ENCODE data around the gene NPC1L1.
A peak's percentile ranks its signal among the peaks of the same experiment; 100 is the strongest.

The NPC1L1 gene

GRCh38 chr7:44498230-44498954 lies 42.7 kb downstream of the NPC1L1 start:
- no peak for DNase-seq (ENCODE audit: extremely low spot score)
- no peak for TF ChIP-seq CTCF (IDR thresholded peaks at IDR 0.05; ENCODE audit: control extremely low read depth, extremely low read depth, low read depth, missing control alignments)
- ChIA-PET POLR2A (no interaction called here), CTCF (interaction anchor here (2.0 kb wide), 1 partner anchor 36 kb away, joined by 4 read pairs; no protein-coding TSS in a partner anchor)

DNA sequence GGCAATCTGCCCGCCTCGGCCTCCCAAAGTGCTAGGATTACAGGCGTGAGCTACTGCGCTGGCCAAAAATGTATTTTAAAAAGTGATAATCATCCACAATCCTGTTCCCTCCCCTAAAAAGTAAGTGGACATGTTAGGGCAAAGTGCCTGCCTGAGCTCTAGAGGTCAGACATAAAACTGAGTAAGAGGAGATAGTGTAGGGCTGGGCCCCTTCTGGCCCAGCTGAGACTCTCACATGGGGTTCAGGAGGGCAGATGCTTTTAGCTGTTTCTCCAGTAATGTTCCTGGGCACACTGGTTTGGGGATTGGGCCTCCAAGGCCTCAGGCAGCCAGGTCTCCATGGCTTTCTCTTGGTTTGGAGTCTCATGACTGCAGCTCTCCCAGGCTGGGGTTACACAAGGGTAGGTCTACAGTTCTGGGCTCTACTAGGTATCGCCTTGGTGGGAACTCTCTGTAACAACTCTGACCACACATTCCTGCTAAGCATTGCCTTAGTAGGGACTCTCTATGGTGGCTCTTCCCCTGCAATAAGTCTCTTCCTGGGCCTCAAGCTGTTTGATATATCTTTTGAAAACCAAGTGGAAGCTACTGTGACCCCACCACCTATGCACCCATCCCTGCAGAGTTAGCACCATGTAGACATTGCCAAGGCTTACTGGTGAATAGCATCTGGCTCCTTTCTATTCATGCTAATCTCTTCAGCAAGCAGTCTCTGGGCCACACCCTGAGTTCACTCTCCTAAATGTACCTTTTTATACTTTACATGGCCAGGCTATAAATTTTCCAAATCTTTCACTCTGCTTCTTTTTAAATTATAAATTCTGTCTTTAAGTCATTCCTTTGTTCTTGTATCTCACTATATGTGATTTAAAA lies 43.7 kb downstream of the NPC1L1 start:
- ChIA-PET POLR2A (no interaction called here), CTCF (interaction anchor here (2.0 kb wide), 1 partner anchor 37 kb away, joined by 4 read pairs; no protein-coding TSS in a partner anchor)
- TF ChIP-seq CTCF (IDR thresholded peaks at IDR 0.05; ENCODE audit: control extremely low read depth, extremely low read depth, low read depth, missing control alignments), result no peak
- no peak for DNase-seq (ENCODE audit: extremely low spot score)

- POLR2A ChIA-PET, result no interaction called here
- no peak for DNase-seq (ENCODE audit: extremely low spot score)
- no peak for TF ChIP-seq CTCF (IDR thresholded peaks at IDR 0.05; ENCODE audit: control extremely low read depth, extremely low read depth, low read depth, missing control alignments)
- CTCF ChIA-PET, result no interaction called here
These were observed 44.7 kb downstream of the NPC1L1 start for GRCh38 chr7:44496385-44496784.

GRCh38 chr7:44494960-44495359 lies 46.2 kb downstream of the NPC1L1 start:
- no peak for DNase-seq (ENCODE audit: extremely low spot score)
- no peak for TF ChIP-seq CTCF (IDR thresholded peaks at IDR 0.05; ENCODE audit: control extremely low read depth, extremely low read depth, low read depth, missing control alignments)
- ChIA-PET POLR2A (no interaction called here), CTCF (no interaction called here)

DNA sequence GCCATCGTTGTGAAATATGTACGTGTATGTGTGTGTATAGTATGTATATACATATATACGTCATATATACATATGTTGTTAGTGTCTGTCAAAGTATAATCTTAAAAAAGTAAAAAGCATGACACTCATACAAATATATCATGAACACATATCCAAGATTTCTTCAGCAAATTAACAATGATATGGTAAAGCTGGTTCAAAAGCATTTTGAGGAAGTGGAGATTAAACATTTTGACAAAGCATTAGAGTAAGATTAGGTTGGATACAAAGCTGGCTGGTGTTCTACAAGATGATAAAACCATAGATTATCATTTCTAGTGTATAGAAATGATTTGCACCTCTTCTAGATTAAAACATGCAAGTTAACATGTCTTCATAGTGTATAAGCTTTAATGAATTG lies 49.9 kb downstream of the NPC1L1 start:
- no peak for DNase-seq (ENCODE audit: extremely low spot score)
- ChIA-PET CTCF (interaction anchor here (0.7 to 2.9 kb wide), 11 partner anchors 8 to 472 kb away, joined by 3 to 10 read pairs (median 4); no protein-coding TSS in a partner anchor), POLR2A (no interaction called here)
- TF ChIP-seq CTCF (IDR thresholded peaks at IDR 0.05; ENCODE audit: control extremely low read depth, extremely low read depth, low read depth, missing control alignments), result no peak

GRCh38 chr7:44490351-44491200 lies 50.6 kb downstream of the NPC1L1 start, which contains the start of gene NUDCD3:
TSS of gene NUDCD3 (minus strand) at chr7:44490658. CDS start at chr7:44490600, 58 bp downstream.
- ChIA-PET CTCF (interaction anchor here (0.7 to 2.9 kb wide), 14 partner anchors 10 to 511 kb away, joined by 3 to 10 read pairs (median 3); partner anchors contain the start of gene YKT6), POLR2A (interaction anchor here (1.1 kb wide), 1 partner anchor 49 kb away, joined by 5 read pairs; no protein-coding TSS in a partner anchor)
- peak; percentile 2 for TF ChIP-seq CTCF (IDR thresholded peaks at IDR 0.05; ENCODE audit: control extremely low read depth, extremely low read depth, low read depth, missing control alignments)
- DNase-seq (ENCODE audit: extremely low spot score), result peak; percentile 92

All from GM10248 (cell line).